ENCODE results near the gene ICAM5.
"Not testable (repeated sequence)": the region's sequence is repeated elsewhere in the genome, so short reads cannot be mapped to it uniquely, and the experiment has no call there.

The ICAM5 gene, protein sequence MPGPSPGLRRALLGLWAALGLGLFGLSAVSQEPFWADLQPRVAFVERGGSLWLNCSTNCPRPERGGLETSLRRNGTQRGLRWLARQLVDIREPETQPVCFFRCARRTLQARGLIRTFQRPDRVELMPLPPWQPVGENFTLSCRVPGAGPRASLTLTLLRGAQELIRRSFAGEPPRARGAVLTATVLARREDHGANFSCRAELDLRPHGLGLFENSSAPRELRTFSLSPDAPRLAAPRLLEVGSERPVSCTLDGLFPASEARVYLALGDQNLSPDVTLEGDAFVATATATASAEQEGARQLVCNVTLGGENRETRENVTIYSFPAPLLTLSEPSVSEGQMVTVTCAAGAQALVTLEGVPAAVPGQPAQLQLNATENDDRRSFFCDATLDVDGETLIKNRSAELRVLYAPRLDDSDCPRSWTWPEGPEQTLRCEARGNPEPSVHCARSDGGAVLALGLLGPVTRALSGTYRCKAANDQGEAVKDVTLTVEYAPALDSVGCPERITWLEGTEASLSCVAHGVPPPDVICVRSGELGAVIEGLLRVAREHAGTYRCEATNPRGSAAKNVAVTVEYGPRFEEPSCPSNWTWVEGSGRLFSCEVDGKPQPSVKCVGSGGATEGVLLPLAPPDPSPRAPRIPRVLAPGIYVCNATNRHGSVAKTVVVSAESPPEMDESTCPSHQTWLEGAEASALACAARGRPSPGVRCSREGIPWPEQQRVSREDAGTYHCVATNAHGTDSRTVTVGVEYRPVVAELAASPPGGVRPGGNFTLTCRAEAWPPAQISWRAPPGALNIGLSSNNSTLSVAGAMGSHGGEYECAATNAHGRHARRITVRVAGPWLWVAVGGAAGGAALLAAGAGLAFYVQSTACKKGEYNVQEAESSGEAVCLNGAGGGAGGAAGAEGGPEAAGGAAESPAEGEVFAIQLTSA

DNA sequence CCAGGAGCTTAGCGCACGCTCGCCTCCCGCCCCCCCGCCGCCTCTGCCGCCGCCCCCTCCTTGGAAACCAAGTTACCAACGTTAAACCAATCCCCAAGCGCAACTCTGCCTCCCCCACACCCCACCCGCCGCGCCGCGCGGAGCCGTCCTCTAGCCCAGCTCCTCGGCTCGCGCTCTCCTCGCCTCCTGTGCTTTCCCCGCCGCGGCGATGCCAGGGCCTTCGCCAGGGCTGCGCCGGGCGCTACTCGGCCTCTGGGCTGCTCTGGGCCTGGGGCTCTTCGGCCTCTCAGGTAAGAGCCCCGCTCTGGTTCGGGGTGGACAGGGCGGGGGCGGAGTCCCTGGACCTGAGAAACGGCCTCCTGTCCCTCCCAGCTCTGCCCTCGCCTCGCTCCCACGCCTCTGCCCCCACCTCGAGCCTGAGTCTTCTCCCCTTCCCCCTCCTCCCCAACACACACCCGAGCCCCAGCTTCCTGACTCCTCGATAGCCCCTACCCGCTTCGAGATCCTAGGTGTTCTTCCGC, at the start of gene ICAM5:
Gene ICAM5 (plus strand): TSS at position 117 of the 521 bp plus-strand sequence. CDS start 92 bp downstream, at position 209.
- peak within 1 kb of the TSS; percentile 47 to 51 for H3K4me3 ChIP-seq (replicated peaks in 1 of 2; ENCODE audit: low read depth in 2 of 2, low read length in 2 of 2)
- no peak for DNase-seq (ENCODE audit: low read depth in 2 of 2)
- TF ChIP-seq, protein P1, sequence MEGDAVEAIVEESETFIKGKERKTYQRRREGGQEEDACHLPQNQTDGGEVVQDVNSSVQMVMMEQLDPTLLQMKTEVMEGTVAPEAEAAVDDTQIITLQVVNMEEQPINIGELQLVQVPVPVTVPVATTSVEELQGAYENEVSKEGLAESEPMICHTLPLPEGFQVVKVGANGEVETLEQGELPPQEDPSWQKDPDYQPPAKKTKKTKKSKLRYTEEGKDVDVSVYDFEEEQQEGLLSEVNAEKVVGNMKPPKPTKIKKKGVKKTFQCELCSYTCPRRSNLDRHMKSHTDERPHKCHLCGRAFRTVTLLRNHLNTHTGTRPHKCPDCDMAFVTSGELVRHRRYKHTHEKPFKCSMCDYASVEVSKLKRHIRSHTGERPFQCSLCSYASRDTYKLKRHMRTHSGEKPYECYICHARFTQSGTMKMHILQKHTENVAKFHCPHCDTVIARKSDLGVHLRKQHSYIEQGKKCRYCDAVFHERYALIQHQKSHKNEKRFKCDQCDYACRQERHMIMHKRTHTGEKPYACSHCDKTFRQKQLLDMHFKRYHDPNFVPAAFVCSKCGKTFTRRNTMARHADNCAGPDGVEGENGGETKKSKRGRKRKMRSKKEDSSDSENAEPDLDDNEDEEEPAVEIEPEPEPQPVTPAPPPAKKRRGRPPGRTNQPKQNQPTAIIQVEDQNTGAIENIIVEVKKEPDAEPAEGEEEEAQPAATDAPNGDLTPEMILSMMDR (IDR thresholded peaks at IDR 0.05; ENCODE audit: low read depth, low read length): no peak

DNA sequence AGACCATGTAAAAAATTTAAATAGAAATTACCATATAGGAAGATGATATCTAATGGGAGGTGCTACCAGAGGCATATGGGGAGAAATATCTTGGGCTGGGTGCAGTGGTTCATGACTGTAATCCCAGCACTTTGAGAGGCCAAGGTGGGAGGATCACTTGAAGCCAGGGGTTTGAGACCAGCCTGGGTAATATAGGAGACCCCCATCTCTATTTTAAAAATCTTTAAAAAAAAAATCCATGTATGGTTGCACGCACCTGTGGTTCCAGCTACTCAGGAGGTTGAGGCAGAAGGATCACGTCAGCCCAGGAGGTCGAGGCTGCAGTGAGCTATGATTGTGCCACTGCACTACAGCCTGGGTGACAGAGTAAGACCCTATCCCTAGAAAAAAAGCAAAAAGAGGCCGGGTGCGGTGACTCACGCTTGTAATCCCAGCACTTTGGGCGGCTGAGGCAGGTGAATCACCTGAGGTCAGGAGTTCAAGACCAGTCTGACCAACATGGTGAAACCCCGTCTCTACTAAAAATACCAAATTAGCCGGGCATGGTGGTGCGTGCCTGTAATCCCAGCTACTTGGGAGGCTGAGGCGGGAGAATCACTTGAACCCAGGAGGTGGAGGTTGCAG, 47.8 kb upstream of the ICAM5 start:
- not testable (repeated sequence) for DNase-seq (ENCODE audit: low read depth in 2 of 2); H3K4me3 ChIP-seq (replicated peaks in 1 of 2; ENCODE audit: low read depth in 2 of 2, low read length in 2 of 2)

DNA sequence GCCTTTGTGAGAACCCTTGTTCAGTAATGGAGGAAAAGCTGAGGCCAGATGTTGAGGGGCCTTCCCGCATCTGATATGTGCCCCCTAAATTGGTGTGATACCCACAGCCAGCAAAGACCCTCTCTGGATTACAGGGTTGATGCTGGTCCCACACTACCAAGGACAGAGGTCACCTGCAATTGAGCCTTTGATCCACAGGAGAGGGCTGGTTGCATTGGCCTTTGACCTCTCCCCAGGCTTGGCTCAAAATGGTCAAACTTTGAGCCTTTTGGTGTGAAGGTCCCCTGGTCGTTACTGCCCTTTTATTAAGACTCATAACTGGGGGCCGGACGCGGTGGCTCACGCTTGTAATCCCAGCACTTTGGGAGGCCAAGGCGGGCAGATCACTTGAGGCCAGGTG, 46.1 kb upstream of the ICAM5 start:
- no peak for DNase-seq (ENCODE audit: low read depth in 2 of 2)
- TF ChIP-seq, protein P1 (IDR thresholded peaks at IDR 0.05; ENCODE audit: low read depth, low read length): no peak
- H3K4me3 ChIP-seq (replicated peaks in 1 of 2; ENCODE audit: low read depth in 2 of 2, low read length in 2 of 2): no peak overlapping the region

DNA sequence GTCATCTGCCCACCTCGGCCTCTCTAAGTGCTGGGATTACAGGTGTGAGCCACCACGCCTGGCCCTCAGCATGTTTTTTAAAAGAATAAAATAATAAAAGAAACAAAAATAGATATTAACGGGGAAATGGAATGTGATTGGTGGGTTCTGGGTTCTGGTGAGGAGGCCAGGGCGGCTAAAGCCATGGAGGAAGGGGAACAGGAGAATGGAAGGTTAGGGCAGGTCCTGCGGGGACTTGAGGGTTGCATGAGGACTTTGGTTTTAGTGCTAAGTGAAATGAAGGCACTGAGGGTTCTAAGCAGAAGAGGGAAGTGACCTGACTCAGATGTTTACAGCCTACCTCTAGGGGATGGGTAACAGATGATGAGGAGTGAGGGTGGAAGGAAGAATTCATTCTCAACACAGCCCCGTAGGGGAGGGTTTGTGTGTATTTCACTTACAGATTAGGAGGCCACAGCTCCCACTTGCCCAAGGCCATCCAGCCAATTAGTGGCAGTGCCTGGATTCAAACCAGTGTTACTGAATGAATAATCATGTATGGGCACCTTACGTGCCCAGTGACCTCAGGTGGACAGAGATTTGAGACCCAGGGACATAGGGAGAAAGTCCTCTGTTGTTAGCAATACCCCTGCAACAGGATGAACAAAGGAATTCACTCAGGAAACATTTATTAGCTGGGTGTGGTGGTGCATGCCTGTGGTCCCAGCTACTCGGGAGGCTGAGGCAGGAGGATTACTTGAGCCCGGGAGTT, 44.4 kb upstream of the ICAM5 start:
- H3K4me3 ChIP-seq (replicated peaks in 1 of 2; ENCODE audit: low read depth in 2 of 2, low read length in 2 of 2): no peak overlapping the region
- no peak for DNase-seq (ENCODE audit: low read depth in 2 of 2)
- TF ChIP-seq, protein P1 (IDR thresholded peaks at IDR 0.05; ENCODE audit: low read depth, low read length): no peak

DNA sequence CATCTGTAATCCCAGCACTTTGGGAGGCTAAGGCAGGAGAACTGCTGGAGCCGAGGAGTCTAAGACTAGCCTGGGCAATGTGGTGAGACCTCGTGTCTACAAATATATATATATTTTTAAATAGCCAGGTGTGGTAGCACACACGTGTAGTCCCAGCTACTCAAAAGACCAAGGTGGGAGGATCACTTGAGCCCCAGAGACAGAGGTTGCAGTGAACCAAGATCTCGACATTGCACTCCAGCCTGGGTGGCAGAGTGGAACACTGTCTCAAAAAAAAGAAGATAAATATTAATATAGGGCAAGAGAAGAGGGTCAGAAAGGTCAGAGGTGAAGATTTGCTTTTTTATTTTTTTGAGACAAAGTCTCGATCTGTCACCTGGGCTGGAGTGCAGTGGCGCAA, 43.2 kb upstream of the ICAM5 start:
- DNase-seq (ENCODE audit: low read depth in 2 of 2): no peak
- H3K4me3 ChIP-seq (replicated peaks in 1 of 2; ENCODE audit: low read depth in 2 of 2, low read length in 2 of 2): no peak overlapping the region
- TF ChIP-seq, protein P1 (IDR thresholded peaks at IDR 0.05; ENCODE audit: low read depth, low read length): no peak

DNA sequence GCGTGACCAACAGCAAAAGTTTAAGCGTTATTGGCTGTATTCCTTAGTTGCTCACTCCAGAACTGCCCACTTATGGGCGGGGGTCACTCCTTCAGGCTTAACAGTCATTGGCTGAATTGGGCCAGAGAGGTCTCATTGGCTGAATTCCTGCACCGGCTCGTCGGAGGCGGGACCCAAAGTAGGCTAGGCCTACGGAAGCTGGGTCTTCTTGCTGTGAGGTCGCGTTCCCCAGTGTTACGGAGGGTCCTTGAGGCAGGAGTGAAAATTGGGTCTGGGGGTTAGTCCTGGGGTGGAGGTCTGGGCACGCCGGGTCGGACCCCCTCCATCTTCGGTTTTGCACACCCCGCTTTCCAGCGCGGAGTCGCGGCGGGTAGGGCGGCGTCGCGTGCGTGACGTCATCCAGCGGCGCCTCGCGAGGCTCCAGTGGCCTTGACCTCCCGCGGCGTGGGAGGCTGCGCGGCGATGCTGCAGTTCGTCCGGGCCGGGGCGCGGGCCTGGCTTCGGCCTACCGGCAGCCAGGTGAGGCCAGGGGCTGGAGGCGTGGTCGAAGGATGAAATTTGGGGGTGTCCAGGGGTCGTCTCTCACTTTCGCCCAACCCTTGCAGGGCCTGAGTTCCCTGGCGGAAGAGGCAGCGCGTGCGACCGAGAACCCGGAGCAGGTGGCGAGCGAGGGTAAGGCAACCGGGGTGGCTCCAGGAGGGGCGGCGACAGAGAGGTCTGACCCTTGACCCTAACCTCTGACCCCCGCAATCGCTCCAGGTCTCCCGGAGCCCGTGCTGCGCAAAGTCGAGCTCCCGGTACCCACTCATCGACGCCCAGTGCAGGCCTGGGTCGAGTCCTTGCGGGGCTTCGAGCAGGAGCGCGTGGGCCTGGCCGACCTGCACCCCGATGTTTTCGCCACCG, 37.7 kb upstream of the ICAM5 start, which contains the start of gene MRPL4:
Gene MRPL4 (plus strand): TSS at position 423 of the 903 bp plus-strand sequence. CDS start 40 bp downstream, at position 463.
- peak; percentile 99 for DNase-seq (ENCODE audit: low read depth in 2 of 2)

More for the DNA sequence above, 37.7 kb upstream of the ICAM5 start, which contains the start of gene MRPL4:
- H3K4me3 ChIP-seq (replicated peaks in 1 of 2; ENCODE audit: low read depth in 2 of 2, low read length in 2 of 2): peak within 1 kb of the TSS; percentile 80 to 98
- TF ChIP-seq, protein P1 (IDR thresholded peaks at IDR 0.05; ENCODE audit: low read depth, low read length): no peak
